OCI-LY3 (cell line): Measurements from ENCODE around the gene OR2W1.

Experiments
- H2AFZ ChIP-seq: fragments of 200-600, 300-600 bp; shearing (Covaris generic); 2 replicates; pipeline ENCODE4 v1.6.0; 2014; ENCODE audit warnings: antibody characterized with exemption, low read depth, low read length
- H3K27ac ChIP-seq: fragments of 200-600, 300-600 bp; sonication (generic); 2 replicates; pipeline ENCODE4 v1.5.1; 2014; ENCODE audit warnings: mild to moderate bottlenecking, low read length, moderate library complexity, mixed read lengths
- H3K27me3 ChIP-seq: fragments of 200-600, 300-600 bp; sonication (generic); 2 replicates; pipeline ENCODE4 v1.6.1; 2014; ENCODE audit warnings: low read depth, low read length, mixed read lengths
- H3K36me3 ChIP-seq: fragments of 200-600, 300-600 bp; sonication (generic); replicated peaks from 2 replicates; pipeline ENCODE3; 2014; ENCODE audit warnings: low read depth, low read length, mixed read lengths
- H3K4me1 ChIP-seq: fragments of 300-600, 200-600 bp; sonication (generic); 2 replicates; pipeline ENCODE4 v1.6.1; 2014; ENCODE audit warnings: low read length, mixed read lengths
- H3K4me2 ChIP-seq: fragments of 200-600, 300-600 bp; sonication (generic); 2 replicates; pipeline ENCODE4 v1.6.1; 2014; ENCODE audit warnings: low read length, mixed read lengths
- H3K4me3 ChIP-seq: fragments of 300-600, 200-600 bp; sonication (generic); 2 replicates; pipeline ENCODE4 v1.5.1; 2014; ENCODE audit warnings: antibody characterized with exemption, mild to moderate bottlenecking, low read length, moderate library complexity
- H3K79me2 ChIP-seq: fragments of 300-600, 200-600 bp; shearing (Covaris generic); 2 replicates; pipeline ENCODE4 v1.6.1; 2014; ENCODE audit warnings: mild to moderate bottlenecking, low read length, mixed read lengths
- H3K9ac ChIP-seq: fragments of 300-600, 200-600 bp; shearing (Covaris generic); 2 replicates; pipeline ENCODE4 v1.6.0; 2014; ENCODE audit warnings: mild to moderate bottlenecking, low read length, moderate library complexity
- H3K9me3 ChIP-seq: fragments of 200-600, 300-600 bp; shearing (Covaris generic); 2 replicates; pipeline ENCODE4 v1.6.1; 2014; ENCODE audit warnings: low read length, mixed read lengths; ENCODE audit not compliant: insufficient read depth
- H4K20me1 ChIP-seq: fragments of 200-600, 300-600 bp; sonication (generic); 2 replicates; pipeline ENCODE4 v1.6.1; 2016; ENCODE audit warnings: low read length, mixed read lengths; ENCODE audit not compliant: insufficient read depth
- EZH2phosphoT487 ChIP-seq: fragments of 200-600 bp; shearing (Covaris generic); IDR thresholded peaks from 2 replicates; pipeline ENCODE4 v1.6.1; 2018; ENCODE audit warnings: antibody characterized with exemption, mixed run types, low read depth
- TF ChIP-seq, protein P1 (sequence below): fragments of 200-600, 300-600 bp; sonication (generic); IDR thresholded peaks from 2 replicates; pipeline ENCODE4 v1.5.1; 2014; ENCODE audit warnings: antibody characterized with exemption, low read length, low read depth

Gene OR2W1

DNA sequence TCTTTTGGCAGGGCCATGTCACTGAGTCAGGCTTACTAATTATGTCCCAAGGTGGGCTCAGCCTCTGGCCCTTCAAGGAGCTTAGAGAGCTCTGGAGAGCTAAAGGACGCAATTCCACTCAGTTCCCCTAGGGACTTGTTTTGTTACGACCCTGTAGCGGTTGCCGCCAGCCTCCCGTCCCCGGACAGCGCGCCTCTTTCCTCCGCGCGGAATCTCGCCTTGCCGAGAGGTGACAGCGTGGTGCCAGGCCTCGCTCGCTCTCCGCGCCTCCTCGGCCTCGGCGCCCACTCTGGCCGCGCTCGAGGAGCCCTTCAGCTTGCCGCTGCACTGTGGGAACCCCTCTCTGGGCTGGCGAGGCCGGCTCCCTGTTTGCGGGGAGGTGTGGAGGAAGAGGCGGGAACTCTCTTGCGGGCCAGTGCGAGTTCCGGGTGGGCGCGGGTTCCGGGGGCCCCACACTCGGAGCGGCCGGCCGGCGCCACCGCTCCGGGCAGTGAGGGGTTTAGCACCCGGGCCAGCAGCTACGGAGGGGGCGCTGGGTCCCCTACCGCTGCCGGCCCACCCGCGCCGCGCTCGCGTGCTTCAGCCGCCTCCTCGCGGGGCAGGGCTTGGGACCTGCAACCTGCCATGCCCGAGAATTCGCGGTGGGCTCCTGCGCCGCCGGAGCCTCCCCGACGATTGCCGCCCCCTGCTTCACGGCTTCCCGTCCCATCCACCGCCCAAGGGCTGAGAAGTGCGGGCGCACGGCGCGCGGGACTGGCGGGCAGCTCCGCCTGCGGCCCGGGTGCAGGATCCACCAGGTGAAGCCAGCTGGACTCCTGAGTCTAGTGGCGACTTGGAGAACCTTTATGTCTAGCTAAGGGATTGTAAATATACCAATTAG, 30.0 kb downstream of the OR2W1 start:
- no peaks in the 10 kb centered on the region for H3K36me3 ChIP-seq
- H3K27ac ChIP-seq = no peak overlapping the region
- H3K4me2 ChIP-seq = no peak overlapping the region
- H3K79me2 ChIP-seq = no peaks in the 10 kb centered on the region
- H3K27me3 ChIP-seq = no peaks in the 10 kb centered on the region
- H4K20me1 ChIP-seq = no peaks in the 10 kb centered on the region
- no peak overlapping the region for H2AFZ ChIP-seq
- H3K4me1 ChIP-seq = peaks cover 14% of the 10 kb centered on the region
- TF ChIP-seq, protein P1, sequence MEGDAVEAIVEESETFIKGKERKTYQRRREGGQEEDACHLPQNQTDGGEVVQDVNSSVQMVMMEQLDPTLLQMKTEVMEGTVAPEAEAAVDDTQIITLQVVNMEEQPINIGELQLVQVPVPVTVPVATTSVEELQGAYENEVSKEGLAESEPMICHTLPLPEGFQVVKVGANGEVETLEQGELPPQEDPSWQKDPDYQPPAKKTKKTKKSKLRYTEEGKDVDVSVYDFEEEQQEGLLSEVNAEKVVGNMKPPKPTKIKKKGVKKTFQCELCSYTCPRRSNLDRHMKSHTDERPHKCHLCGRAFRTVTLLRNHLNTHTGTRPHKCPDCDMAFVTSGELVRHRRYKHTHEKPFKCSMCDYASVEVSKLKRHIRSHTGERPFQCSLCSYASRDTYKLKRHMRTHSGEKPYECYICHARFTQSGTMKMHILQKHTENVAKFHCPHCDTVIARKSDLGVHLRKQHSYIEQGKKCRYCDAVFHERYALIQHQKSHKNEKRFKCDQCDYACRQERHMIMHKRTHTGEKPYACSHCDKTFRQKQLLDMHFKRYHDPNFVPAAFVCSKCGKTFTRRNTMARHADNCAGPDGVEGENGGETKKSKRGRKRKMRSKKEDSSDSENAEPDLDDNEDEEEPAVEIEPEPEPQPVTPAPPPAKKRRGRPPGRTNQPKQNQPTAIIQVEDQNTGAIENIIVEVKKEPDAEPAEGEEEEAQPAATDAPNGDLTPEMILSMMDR = no peak
- no peak for TF ChIP-seq EZH2phosphoT487
- no peaks in the 10 kb centered on the region for H3K9me3 ChIP-seq
- no peak overlapping the region for H3K9ac ChIP-seq
- no peak overlapping the region for H3K4me3 ChIP-seq

DNA sequence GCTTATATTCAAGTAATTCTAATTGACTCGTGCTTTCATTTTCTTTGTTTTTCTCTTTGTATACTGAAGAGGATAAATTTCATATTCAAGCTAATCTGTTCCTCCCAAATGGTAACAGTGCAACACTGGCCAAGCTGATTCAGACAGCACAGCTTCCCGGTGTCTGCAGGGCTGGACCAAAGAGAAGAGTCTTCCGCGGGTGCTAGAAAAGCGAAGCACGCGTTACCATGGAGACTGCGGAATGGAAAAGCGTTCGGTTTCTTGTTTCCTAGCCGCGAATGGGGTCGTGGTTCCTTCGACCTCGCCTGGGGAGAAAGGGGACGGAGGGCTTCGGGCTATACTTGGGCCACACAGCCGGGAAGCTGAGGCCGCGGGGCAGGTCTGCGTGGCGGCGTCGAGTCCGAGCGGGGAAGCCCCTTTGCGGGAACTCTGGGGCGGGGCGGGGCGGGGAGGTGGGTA, 33.7 kb downstream of the OR2W1 start:
- Histone ChIP-seq H3K27me3 (no peaks in the 10 kb centered on the region), H3K4me2 (peak overlapping the region; percentile 81), H4K20me1 (no peaks in the 10 kb centered on the region), H3K36me3 (no peaks in the 10 kb centered on the region), H3K9me3 (no peaks in the 10 kb centered on the region), H3K27ac (no peak overlapping the region), H3K79me2 (no peaks in the 10 kb centered on the region), H2AFZ (peak overlapping the region; percentile 91), H3K4me1 (peaks cover 8% of the 10 kb centered on the region), H3K4me3 (peak overlapping the region; percentile 91), H3K9ac (peak overlapping the region; percentile 55)
- TF ChIP-seq, protein P1 = no peak
- TF ChIP-seq EZH2phosphoT487 = no peak

DNA sequence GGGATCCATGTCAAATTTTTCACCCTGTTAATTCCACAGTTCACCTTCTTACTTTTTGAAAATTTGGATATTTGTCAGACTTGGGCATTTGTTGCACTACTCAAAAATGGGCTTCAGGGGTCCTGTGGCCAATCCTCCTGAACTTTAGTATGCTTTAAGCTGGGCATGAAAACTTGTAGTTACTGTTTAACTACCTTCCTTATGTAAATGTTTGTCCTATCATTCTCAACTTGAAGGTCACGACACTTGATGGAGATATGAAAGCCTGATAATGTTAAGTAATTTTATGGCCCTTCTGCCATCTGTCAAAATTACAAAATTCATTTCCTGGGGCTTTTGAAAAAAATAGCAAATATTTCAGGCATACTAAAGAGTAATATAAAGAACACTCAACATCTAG, 35.6 kb downstream of the OR2W1 start:
- Histone ChIP-seq H3K79me2 (no peaks in the 10 kb centered on the region), H3K36me3 (no peaks in the 10 kb centered on the region), H2AFZ (no peak overlapping the region), H3K4me2 (no peak overlapping the region), H3K27ac (no peak overlapping the region), H3K9me3 (no peaks in the 10 kb centered on the region), H3K27me3 (no peaks in the 10 kb centered on the region), H4K20me1 (no peaks in the 10 kb centered on the region), H3K9ac (no peak overlapping the region), H3K4me1 (peaks cover 5% of the 10 kb centered on the region; the same call in 1 of the 2 replicates), H3K4me3 (no peak overlapping the region)
- no peak for TF ChIP-seq EZH2phosphoT487
- TF ChIP-seq, protein P1 = no peak

DNA sequence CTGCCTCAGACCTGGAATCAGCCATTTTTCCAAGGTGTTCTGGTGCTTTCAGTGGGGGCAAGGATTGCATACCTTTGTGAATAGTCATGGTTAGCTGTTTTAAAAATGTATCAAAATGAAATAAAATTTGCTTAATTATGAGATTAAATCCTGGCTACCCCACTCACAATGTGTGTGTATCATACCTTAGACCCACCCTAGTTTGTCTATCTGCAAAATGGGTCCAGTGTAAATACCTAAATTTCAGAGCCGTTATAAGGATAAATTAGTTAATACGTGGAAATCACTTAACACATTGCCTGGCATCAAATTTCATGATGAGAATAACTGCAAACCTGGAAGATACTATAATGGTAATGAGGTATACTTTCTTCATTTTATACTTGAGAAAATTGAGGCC, 36.9 kb downstream of the OR2W1 start:
- Histone ChIP-seq H3K27ac (no peak overlapping the region), H3K4me1 (peaks cover 5% of the 10 kb centered on the region; the same call in 1 of the 2 replicates), H3K9ac (no peak overlapping the region), H3K27me3 (no peaks in the 10 kb centered on the region), H3K9me3 (no peaks in the 10 kb centered on the region), H3K79me2 (no peaks in the 10 kb centered on the region), H4K20me1 (no peaks in the 10 kb centered on the region), H3K36me3 (no peaks in the 10 kb centered on the region), H3K4me3 (no peak overlapping the region), H2AFZ (no peak overlapping the region), H3K4me2 (no peak overlapping the region)
- TF ChIP-seq EZH2phosphoT487 = no peak
- TF ChIP-seq, protein P1 = no peak
